ENCODE results near the gene FNDC3B. TPM values are rescaled to one million over a fixed set of nuclear protein-coding genes. Genes with fewer than 3 reads are reported as not detected.

The FNDC3B gene
- total and polyA plus RNA-seq, 4 donors = 23.3 to 74.2 (median 32.9) TPM

DNA sequence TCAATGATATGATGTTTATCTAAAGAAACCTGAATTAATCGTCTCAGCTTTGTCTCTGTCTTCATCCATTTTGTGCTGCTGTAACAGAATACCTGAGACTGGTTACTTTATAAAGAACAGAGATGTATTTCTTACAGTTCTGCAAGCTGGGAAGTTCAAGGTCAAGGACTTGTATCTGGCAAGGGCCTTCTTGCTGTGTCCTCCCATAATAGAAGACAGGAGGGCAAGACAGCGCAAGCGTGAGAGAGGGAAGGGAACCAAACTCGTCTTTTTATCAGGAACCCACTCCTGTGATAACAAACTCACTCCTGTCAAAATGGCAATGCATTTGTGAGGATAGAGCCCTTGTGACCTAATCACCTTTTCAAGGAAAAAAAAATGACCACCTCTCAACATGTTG, 277.4 kb downstream of the FNDC3B start (continued):
- TF ChIP-seq, protein P1, sequence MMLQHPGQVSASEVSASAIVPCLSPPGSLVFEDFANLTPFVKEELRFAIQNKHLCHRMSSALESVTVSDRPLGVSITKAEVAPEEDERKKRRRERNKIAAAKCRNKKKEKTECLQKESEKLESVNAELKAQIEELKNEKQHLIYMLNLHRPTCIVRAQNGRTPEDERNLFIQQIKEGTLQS (IDR thresholded peaks at IDR 0.05) = no peak
- no peak for TF ChIP-seq GABPA (IDR thresholded peaks at IDR 0.05 in 1 of 2, conservative IDR thresholded peaks at IDR 0.05 in 1 of 2)

DNA sequence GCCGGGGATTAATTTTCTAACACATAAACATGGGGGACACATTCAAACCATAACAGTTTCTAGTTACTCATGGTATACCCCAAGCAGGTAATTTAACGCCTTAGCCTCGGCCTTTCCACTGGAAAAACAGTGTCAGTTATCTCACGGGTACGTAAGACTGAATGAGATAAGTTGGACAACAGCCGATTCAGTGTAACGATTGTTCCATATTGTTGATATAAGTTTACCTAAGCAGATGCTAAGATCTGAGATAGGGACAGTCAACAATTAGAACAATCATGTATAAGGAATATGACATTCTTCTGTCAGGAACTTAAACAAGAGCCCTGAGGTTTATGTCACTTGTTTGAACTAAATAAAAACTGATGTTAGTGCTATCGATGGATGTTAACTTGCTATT, 278.1 kb downstream of the FNDC3B start:
- H3K9ac ChIP-seq (ENCODE audit: low read depth in 1 of 2, low read length in 2 of 2) = no peak overlapping the region
- peak overlapping the region; percentile 64 to 66 for H3K27ac ChIP-seq (ENCODE audit: low read depth in 1 of 2, low read length in 2 of 2)
- no peaks in the 10 kb centered on the region for H3K9me3 ChIP-seq (ENCODE audit: control insufficient read depth in 4 of 4, low read length in 3 of 4)
- no peak for DNase-seq (ENCODE audit: low spot score)
- no peaks in the 10 kb centered on the region for H3K27me3 ChIP-seq (ENCODE audit: control insufficient read depth in 4 of 4, insufficient read depth in 4 of 4, low read length in 3 of 4)
- TF ChIP-seq NR2F2 (IDR thresholded peaks at IDR 0.05) = no peak
- TF ChIP-seq, protein P2, sequence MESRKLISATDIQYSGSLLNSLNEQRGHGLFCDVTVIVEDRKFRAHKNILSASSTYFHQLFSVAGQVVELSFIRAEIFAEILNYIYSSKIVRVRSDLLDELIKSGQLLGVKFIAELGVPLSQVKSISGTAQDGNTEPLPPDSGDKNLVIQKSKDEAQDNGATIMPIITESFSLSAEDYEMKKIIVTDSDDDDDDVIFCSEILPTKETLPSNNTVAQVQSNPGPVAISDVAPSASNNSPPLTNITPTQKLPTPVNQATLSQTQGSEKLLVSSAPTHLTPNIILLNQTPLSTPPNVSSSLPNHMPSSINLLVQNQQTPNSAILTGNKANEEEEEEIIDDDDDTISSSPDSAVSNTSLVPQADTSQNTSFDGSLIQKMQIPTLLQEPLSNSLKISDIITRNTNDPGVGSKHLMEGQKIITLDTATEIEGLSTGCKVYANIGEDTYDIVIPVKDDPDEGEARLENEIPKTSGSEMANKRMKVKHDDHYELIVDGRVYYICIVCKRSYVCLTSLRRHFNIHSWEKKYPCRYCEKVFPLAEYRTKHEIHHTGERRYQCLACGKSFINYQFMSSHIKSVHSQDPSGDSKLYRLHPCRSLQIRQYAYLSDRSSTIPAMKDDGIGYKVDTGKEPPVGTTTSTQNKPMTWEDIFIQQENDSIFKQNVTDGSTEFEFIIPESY (IDR thresholded peaks at IDR 0.05) = no peak
- no peak for TF ChIP-seq TAF1 (conservative IDR thresholded peaks at IDR 0.05)
- no peak for TF ChIP-seq RXRA (IDR thresholded peaks at IDR 0.05)
- no peak for TF ChIP-seq HNF4G (IDR thresholded peaks at IDR 0.05)
- TF ChIP-seq, protein P1 (IDR thresholded peaks at IDR 0.05) = no peak
- no peak for TF ChIP-seq FOXA2 (IDR thresholded peaks at IDR 0.05)
- no peak for TF ChIP-seq HNF4A (conservative IDR thresholded peaks at IDR 0.05)
- TF ChIP-seq, protein P3, sequence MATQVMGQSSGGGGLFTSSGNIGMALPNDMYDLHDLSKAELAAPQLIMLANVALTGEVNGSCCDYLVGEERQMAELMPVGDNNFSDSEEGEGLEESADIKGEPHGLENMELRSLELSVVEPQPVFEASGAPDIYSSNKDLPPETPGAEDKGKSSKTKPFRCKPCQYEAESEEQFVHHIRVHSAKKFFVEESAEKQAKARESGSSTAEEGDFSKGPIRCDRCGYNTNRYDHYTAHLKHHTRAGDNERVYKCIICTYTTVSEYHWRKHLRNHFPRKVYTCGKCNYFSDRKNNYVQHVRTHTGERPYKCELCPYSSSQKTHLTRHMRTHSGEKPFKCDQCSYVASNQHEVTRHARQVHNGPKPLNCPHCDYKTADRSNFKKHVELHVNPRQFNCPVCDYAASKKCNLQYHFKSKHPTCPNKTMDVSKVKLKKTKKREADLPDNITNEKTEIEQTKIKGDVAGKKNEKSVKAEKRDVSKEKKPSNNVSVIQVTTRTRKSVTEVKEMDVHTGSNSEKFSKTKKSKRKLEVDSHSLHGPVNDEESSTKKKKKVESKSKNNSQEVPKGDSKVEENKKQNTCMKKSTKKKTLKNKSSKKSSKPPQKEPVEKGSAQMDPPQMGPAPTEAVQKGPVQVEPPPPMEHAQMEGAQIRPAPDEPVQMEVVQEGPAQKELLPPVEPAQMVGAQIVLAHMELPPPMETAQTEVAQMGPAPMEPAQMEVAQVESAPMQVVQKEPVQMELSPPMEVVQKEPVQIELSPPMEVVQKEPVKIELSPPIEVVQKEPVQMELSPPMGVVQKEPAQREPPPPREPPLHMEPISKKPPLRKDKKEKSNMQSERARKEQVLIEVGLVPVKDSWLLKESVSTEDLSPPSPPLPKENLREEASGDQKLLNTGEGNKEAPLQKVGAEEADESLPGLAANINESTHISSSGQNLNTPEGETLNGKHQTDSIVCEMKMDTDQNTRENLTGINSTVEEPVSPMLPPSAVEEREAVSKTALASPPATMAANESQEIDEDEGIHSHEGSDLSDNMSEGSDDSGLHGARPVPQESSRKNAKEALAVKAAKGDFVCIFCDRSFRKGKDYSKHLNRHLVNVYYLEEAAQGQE (IDR thresholded peaks at IDR 0.05) = no peak
- TF ChIP-seq YY1 (IDR thresholded peaks at IDR 0.05) = no peak
- no peak for TF ChIP-seq EGR1 (IDR thresholded peaks at IDR 0.05; ENCODE audit: low read depth in 2 of 2)
- no peak for TF ChIP-seq JUND (IDR thresholded peaks at IDR 0.05)
- TF ChIP-seq, protein P4, sequence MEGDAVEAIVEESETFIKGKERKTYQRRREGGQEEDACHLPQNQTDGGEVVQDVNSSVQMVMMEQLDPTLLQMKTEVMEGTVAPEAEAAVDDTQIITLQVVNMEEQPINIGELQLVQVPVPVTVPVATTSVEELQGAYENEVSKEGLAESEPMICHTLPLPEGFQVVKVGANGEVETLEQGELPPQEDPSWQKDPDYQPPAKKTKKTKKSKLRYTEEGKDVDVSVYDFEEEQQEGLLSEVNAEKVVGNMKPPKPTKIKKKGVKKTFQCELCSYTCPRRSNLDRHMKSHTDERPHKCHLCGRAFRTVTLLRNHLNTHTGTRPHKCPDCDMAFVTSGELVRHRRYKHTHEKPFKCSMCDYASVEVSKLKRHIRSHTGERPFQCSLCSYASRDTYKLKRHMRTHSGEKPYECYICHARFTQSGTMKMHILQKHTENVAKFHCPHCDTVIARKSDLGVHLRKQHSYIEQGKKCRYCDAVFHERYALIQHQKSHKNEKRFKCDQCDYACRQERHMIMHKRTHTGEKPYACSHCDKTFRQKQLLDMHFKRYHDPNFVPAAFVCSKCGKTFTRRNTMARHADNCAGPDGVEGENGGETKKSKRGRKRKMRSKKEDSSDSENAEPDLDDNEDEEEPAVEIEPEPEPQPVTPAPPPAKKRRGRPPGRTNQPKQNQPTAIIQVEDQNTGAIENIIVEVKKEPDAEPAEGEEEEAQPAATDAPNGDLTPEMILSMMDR (IDR thresholded peaks at IDR 0.05; ENCODE audit: low read depth, low read length, missing input control) = no peak
- TF ChIP-seq FOXA1 (IDR thresholded peaks at IDR 0.05) = no peak
- no peak for TF ChIP-seq RAD21 (IDR thresholded peaks at IDR 0.05)
- TF ChIP-seq GABPA (IDR thresholded peaks at IDR 0.05 in 1 of 2, conservative IDR thresholded peaks at IDR 0.05 in 1 of 2) = no peak
- 90% methylated on average over 8 of the region's 8 CpGs for WGBS
- no peak overlapping the region for H3K4me3 ChIP-seq (ENCODE audit: low read depth in 1 of 3, low read length in 3 of 3)
- peaks cover 18 to 40% (median 31%) of the 10 kb centered on the region in 4 donors for H3K36me3 ChIP-seq (ENCODE audit: control insufficient read depth in 4 of 4, insufficient read depth in 3 of 4, low read depth in 1 of 4, low read length in 3 of 4)
- H3K4me1 ChIP-seq (ENCODE audit: control insufficient read depth in 4 of 4, insufficient read depth in 4 of 4, low read length in 3 of 4) = no peaks in the 10 kb centered on the region

Data from liver (tissue), 9 donors.